ENCODE results near the gene GLT1D1.

GLT1D1 gene

DNA sequence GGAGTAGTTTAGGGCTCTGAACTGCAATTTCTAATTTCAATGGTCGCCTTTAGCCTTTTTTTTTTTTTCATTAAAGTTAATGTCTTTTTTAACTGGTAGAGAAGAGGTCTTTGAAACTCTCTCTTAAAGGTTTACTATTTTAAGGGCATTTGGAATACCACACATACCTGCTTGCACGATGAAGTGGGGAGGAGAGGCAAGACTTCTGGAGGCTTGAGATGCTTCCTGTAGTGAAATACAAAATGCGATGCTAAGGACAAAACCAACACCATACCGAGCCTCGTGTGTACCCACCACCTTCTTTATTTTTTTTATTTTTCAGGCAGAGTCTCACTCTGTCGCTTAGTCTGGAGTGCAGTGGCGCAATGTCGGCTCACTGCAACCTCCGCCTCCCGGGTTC, 57.4 kb downstream of the GLT1D1 start:
- Mint-ChIP-seq H3K27me3 (peaks cover 10% of the 10 kb centered on the region), H3K4me1 (peaks cover 32% of the 10 kb centered on the region), H3K27ac (no peak overlapping the region), H3K4me3 (no peak overlapping the region), H3K9me3 (no peaks in the 10 kb centered on the region)
- ATAC-seq (no peak), DNase-seq (no peak)

DNA sequence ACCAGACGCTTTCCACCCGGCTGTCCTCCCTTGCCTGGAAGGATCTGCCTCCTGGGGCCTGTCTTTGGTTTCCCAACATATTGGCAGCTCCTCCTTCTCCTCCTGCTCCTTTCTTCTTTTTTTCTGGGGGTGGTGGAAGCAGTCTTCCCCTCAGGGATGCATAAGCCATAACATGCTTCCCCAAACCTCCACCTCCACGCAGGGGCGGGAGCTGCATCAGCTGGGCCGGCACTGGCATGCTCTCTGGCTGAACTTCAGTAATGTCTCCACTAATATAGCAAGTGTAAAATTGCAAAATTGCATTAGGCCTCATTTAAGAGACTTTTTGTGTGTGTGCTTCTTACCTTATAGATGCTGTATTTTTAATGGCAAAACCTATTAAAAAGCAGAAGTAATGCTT, 58.6 kb downstream of the GLT1D1 start:
- no peak for ATAC-seq
- no peak overlapping the region for H3K4me3 Mint-ChIP-seq
- H3K27ac Mint-ChIP-seq = no peak overlapping the region
- no peaks in the 10 kb centered on the region for H3K9me3 Mint-ChIP-seq
- peaks cover 41% of the 10 kb centered on the region for H3K4me1 Mint-ChIP-seq
- no peak for DNase-seq
- peaks cover 10% of the 10 kb centered on the region for H3K27me3 Mint-ChIP-seq

DNA sequence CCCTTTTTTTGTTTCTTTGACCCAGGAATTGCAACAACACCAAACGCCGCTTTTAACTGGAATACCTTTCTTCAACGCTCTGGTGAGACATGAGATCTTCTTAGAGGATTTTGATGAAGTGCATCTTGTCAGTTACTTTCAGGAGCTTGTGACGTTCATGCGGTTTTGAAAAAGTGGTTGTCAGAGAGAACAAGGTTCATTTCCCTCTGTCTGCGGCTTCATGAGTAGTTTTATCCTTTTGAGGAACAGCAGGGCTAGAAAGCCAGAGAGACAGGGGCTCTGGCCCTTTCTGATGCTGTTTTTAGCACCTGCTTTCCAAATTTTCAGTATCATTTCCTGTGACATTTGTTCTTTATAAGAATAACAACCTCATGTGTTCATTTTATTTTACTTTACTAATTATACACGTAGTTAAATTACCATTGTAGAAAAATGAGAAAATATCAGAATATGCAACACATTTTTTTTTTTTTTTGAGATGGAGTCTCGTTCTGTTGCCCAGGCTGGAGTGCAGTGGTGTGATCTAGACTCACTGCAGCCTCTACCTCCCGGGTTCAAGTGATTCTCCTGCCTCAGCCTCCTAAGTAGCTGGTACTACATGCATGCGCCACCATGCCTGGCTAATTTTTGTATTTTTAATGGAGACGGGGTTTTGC, 61.8 kb downstream of the GLT1D1 start:
- H3K27me3 Mint-ChIP-seq = peaks cover 10% of the 10 kb centered on the region
- peak; percentile 97 for ATAC-seq
- no peaks in the 10 kb centered on the region for H3K9me3 Mint-ChIP-seq
- DNase-seq = peak; percentile 60 to 71
- peak overlapping the region; percentile 39 to 80 for H3K4me3 Mint-ChIP-seq
- peaks cover 56% of the 10 kb centered on the region for H3K4me1 Mint-ChIP-seq
- peak overlapping the region in 1 of 2 donors; percentile 88 for H3K27ac Mint-ChIP-seq

DNA sequence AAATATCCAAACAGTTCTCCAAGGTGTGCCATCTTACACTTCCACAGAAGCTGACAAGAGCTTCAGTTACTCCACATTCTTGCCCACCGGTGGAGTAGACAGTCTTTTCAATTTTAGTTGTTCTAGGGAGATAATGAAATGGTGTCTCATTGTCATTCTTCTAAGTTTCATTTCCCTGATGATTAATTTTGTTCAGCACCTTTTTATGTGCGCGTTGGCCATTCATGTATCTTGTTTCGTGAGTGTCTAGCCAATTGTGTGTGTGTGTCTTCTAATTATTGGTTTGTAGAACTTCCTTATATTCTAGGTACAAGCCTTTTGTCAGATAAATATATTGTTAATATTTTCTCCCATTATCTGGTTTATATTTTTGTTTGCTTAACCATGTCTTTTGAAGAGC, 63.1 kb downstream of the GLT1D1 start:
- DNase-seq (no peak), ATAC-seq (no peak)
- Mint-ChIP-seq H3K4me1 (peaks cover 57% of the 10 kb centered on the region), H3K9me3 (no peaks in the 10 kb centered on the region), H3K27ac (no peak overlapping the region), H3K4me3 (peak overlapping the region in 1 of 2 donors; percentile 39), H3K27me3 (peaks cover 6% of the 10 kb centered on the region)

DNA sequence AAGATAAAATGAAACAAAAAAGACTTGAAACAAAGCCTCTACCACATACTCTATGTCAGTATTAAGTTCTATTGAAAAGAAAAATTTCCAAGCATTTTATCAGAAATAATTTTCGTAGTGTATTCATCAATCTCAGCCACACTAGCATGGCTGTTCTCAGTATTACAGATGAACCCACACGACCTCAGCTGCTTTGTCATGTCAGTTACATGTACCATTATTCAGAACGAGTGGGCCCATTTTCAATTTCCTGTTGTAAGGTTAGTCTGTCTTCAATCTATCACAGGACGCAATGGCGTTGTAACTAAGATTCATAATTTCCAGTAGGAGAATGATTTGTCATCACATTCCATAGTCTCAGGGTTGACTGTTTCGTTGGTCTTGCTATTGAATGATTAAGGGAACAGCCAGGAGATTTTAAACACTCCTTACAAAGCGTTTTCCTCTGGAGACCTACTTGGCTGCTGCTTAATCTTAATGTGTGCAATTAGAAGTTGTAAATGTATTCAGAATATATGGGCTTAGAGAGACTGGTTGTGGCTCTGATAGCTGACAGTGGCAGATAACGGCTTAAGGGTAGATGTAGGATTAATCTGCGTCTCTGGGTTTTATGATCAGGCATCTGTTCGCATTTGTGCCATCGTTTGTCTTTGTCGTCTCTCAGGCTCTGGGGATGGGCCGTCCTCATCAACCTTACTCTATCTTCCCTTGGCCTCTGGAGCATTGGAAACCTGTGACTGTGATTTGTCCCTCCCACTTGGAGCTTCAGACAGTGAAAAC, 65.4 kb downstream of the GLT1D1 start:
- peak overlapping the region in 1 of 2 donors; percentile 6 for H3K27ac Mint-ChIP-seq
- no peak overlapping the region for H3K4me3 Mint-ChIP-seq
- H3K9me3 Mint-ChIP-seq = no peaks in the 10 kb centered on the region
- H3K27me3 Mint-ChIP-seq = no peaks in the 10 kb centered on the region
- ATAC-seq (peak; percentile 56), DNase-seq (no peak)
- peaks cover 57% of the 10 kb centered on the region for H3K4me1 Mint-ChIP-seq

DNA sequence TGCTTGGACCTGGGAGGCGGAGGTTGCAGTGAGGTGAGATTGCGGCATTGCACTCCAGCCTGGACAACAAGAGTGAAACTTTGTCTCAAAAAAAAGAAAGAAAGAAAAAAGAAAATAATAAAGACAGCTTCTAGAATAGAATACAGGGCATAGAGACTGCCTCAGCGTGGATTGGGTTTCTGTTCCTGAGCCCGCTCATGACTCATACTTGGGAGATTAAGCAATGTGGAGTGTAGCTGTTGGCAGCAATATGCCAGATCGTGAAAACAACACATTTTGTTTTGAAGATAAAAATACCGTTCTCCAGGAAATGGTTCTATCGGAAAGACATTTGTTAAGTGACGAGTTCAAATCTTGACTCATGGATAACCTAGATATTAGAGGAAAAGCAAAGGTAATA, 67.2 kb downstream of the GLT1D1 start:
- Mint-ChIP-seq H3K9me3 (no peaks in the 10 kb centered on the region), H3K4me1 (peaks cover 44% of the 10 kb centered on the region), H3K27ac (no peak overlapping the region), H3K4me3 (no peak overlapping the region), H3K27me3 (no peaks in the 10 kb centered on the region)
- no peak for DNase-seq
- no peak for ATAC-seq

DNA sequence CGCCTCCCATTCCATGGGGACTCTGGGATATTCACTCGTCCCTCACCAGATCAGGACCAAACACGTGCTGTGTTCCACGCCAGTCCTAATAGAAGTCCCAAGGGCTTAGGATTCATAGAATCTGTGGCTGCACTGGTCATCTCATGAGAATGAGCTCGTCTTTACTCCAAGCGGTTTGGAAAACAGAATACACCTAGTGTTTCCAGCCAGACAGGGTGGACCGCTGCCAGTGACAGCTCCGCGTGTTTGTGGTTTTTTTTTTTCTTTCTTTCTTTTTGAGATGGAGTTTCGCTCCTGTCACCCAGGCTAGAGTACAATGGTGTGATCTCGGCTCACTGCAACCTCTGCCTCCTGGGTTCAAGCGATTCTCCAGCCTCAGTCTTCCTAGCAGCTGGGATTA, 75.1 kb downstream of the GLT1D1 start:
- peaks cover 25% of the 10 kb centered on the region for H3K27me3 Mint-ChIP-seq
- H3K4me1 Mint-ChIP-seq = peaks cover 7% of the 10 kb centered on the region
- DNase-seq (no peak), ATAC-seq (no peak)
- no peak overlapping the region for H3K4me3 Mint-ChIP-seq
- H3K27ac Mint-ChIP-seq = no peak overlapping the region
- no peaks in the 10 kb centered on the region for H3K9me3 Mint-ChIP-seq

DNA sequence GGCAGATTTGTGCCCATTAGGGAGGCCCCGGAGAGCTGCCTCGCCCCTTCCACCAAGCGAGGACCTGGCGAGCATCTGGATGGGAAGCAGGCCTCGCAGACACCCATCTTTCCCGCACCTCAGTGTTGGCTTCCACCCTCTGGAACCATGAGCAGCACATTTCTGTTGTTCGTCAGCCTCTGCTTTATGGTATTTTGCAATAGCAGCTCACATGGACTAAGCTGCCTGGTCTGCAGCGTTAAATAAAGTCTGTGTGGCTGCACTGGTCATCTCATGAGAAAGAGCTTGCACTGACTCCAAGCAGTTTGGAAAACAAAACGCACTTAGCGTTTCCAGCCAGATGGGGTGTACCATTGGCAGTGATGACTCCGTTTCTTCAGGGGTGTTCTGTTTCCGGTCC, 75.8 kb downstream of the GLT1D1 start:
- no peak overlapping the region for H3K27ac Mint-ChIP-seq
- DNase-seq (no peak), ATAC-seq (no peak)
- no peak overlapping the region for H3K4me3 Mint-ChIP-seq
- peaks cover 7% of the 10 kb centered on the region for H3K4me1 Mint-ChIP-seq
- H3K9me3 Mint-ChIP-seq = no peaks in the 10 kb centered on the region
- H3K27me3 Mint-ChIP-seq = peaks cover 32% of the 10 kb centered on the region

DNA sequence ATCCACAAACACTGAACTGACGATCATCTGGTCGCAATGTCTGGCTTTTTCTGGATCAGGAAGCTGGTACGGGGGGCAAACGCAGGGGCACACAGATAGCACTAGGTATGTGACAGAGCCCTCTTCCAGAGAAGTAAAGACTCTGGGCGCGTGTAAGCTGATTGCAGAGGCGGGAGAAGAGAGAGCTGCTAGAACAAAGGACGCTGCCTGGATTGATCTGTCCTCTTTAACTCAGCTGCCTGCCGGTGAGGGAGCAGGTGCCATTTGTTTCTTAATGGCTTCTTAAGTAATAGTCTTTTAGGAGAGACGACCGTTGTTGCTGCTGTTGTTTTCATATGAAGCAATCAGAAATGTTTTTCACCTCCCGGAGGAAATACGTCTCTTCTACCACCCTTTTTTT, 77.3 kb downstream of the GLT1D1 start:
- no peaks in the 10 kb centered on the region for H3K9me3 Mint-ChIP-seq
- H3K4me1 Mint-ChIP-seq = peaks cover 7% of the 10 kb centered on the region
- DNase-seq (no peak), ATAC-seq (no peak)
- H3K4me3 Mint-ChIP-seq = peak overlapping the region in 1 of 2 donors; percentile 16
- peak overlapping the region in 1 of 2 donors; percentile 4 for H3K27ac Mint-ChIP-seq
- peaks cover 43% of the 10 kb centered on the region for H3K27me3 Mint-ChIP-seq

DNA sequence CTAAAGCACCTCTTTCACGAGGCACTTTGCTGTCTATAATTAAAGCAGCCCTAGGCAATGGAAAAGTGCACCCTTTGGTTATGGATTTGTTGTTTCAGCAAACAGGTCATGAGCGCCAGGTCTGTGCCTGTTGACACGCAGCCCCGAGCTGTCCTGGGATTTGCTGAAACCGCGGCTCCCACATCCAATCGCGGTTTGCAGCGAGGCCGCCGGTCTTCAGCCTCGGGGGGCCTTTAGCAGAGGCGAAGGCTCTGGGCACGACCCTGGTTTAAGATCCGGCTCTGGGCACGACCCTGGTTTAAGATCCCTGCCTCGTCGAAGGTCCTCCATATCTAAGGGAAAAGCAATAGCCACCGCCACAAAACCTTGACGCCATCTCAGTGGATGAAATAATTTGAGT, 79.2 kb downstream of the GLT1D1 start:
- peaks cover 57% of the 10 kb centered on the region for H3K27me3 Mint-ChIP-seq
- H3K27ac Mint-ChIP-seq = no peak overlapping the region

DNA sequence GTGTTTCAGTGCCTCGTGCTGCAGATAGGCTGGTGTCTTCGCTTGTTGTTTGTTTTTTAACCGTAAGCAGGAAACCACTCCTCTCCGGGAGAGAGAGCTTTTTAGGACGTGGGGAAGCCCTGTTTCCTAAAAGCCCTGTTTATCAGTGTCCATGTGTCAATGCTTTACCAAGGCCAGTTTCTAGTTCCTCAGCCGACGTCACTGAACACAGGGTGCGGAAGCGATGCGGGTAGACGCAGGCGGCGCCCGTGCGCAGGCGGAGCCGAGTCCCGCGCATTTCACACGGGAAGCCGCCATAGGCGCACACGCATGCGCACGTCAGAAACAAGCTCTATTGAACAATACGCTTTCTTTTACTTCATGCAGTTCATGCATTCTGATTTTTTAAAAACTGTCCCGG, 79.8 kb downstream of the GLT1D1 start:
- Mint-ChIP-seq H3K27ac (no peak overlapping the region), H3K4me1 (peaks cover 7% of the 10 kb centered on the region), H3K4me3 (no peak overlapping the region), H3K27me3 (peaks cover 62% of the 10 kb centered on the region), H3K9me3 (peaks cover 5 to 11% of the 10 kb centered on the region in 2 donors)
- ATAC-seq = no peak
- DNase-seq = no peak

More for the DNA sequence above, 79.2 kb downstream of the GLT1D1 start:
- DNase-seq (no peak), ATAC-seq (no peak)
- H3K4me1 Mint-ChIP-seq = peaks cover 7% of the 10 kb centered on the region
- H3K4me3 Mint-ChIP-seq = no peak overlapping the region
- peaks cover 5 to 6% of the 10 kb centered on the region in 2 donors for H3K9me3 Mint-ChIP-seq

DNA sequence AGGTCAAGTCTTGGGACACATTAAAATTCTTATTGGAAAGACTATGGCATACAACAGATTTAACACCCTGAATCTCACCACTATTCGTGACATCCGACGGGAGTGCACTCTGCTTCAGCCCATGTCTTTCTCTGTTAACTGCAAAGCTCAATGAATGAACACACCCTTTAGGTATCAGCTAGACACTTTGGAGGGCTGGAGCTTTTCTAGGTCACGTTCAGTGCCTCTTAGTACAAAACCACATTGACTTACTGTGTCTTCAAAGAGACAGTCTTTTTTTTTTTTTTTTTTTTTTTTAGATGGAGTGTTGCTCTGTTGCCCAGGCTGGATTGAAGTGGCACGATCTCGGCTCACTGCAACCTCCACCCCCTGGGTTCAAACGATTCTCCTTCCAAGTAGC, 80.6 kb downstream of the GLT1D1 start:
- H3K27me3 Mint-ChIP-seq = peaks cover 62% of the 10 kb centered on the region
- H3K9me3 Mint-ChIP-seq = peaks cover 5 to 11% of the 10 kb centered on the region in 2 donors
- ATAC-seq (no peak), DNase-seq (no peak)
- H3K27ac Mint-ChIP-seq = no peak overlapping the region
- no peak overlapping the region for H3K4me3 Mint-ChIP-seq
- peaks cover 7% of the 10 kb centered on the region for H3K4me1 Mint-ChIP-seq

DNA sequence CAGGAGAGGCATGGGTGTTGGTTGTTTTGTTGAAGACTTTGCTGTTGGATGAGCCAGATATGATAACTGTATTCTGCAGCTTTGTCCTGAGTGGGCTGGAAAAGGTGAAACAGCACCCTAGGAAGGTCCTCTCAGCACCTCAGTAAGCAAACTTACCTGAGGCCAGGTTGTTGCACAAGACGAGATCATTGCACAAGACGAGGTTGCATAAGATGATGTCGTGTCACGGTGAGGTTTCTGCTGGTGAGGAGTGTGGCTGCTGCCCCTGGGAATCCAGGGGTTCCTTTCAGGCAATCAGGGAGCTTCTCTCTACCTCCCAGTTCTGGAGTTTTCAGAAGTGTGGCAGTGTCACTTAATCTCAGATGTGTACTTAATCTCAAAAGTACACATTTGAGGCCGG, 85.6 kb downstream of the GLT1D1 start:
- H3K4me1 Mint-ChIP-seq = no peaks in the 10 kb centered on the region
- H3K4me3 Mint-ChIP-seq = no peak overlapping the region
- H3K9me3 Mint-ChIP-seq = peaks cover 5 to 11% of the 10 kb centered on the region in 2 donors
- no peak for DNase-seq
- H3K27ac Mint-ChIP-seq = no peak overlapping the region
- H3K27me3 Mint-ChIP-seq = peaks cover 41% of the 10 kb centered on the region
- ATAC-seq = no peak

DNA sequence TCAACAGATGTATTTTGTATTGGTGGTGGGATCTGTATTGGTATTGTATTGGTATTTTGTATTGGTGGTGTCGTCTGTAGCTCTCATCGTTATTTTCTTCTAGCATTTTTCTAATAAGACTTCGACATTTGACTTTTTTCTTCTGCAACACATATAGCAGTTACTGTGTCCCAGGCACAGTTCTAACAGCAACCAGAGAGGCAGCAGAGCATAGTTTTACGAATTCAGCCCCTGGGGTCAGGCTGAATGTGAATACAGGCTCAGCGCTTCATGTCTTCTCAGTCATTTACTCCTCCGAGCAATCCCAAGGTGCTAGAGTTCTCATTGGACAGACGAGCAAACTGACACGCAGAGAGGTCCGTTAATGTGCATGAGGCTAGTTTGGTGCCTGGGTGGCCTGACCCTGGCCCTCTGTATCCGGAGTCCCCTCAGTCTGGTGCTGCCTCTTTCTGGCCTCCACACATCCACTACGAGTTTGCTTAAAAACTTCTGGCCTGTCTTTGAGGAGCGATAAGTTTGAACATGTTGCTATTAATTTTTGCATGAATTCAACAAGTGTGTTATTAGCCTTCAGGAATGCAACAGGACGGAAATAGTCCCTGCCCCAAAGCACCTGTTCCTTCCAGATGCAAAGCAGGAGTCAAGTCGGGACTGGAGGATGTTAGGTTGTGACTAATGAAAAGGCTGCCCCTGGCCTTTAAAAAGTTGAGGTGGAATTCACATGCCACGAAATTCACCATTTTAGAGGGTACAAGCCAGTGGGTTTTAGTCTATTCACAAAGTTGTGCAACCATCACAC, 87.0 kb downstream of the GLT1D1 start:
- peaks cover 29% of the 10 kb centered on the region for H3K27me3 Mint-ChIP-seq

DNA sequence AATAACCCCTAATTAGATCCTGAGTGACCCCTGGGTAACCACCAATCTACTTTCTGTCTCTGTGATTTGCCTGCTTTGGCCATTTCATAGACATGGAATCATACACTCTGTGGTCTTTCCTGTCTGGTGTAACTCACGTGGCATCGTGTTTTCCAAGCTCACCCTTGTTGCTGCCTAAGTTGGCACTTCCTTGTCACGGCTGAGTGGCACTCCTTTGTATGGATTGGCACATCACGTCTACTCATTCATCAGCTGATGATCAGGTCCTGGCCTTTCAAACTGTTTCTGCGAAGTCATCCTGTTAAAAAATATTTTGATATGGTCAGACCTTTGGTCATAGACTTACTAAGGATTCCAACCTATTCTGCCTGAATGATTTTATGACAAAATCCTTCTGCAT, 87.7 kb downstream of the GLT1D1 start:
- no peaks in the 10 kb centered on the region for H3K4me1 Mint-ChIP-seq
- peaks cover 5 to 11% of the 10 kb centered on the region in 2 donors for H3K9me3 Mint-ChIP-seq

More for the DNA sequence above, 87.0 kb downstream of the GLT1D1 start:
- Mint-ChIP-seq H3K4me1 (no peaks in the 10 kb centered on the region), H3K4me3 (no peak overlapping the region), H3K9me3 (peaks cover 5 to 11% of the 10 kb centered on the region in 2 donors), H3K27ac (no peak overlapping the region)
- DNase-seq (no peak), ATAC-seq (no peak)

More for the DNA sequence above, 87.7 kb downstream of the GLT1D1 start:
- Mint-ChIP-seq H3K27ac (no peak overlapping the region), H3K4me3 (no peak overlapping the region), H3K27me3 (peaks cover 29% of the 10 kb centered on the region)
- ATAC-seq = no peak
- no peak for DNase-seq

All from stimulated activated naive CD8-positive, alpha-beta T cell treated with anti-CD3 and anti-CD28 coated beads, Interleukin-15, amount 100 ng/mL, for 72 hours (primary cell).